Stimulated activated CD4-positive, alpha-beta T cell treated with anti-CD3 and anti-CD28 coated beads, Interleukin-4, amount 100 ng/mL, for 1 hour (primary cell): ENCODE data around the gene APOC3.

Experiments used
- DNase-seq: peaks from one replicate; pipeline ENCODE4 v3.0.0-alpha.2; 2020

APOC3 gene

DNA sequence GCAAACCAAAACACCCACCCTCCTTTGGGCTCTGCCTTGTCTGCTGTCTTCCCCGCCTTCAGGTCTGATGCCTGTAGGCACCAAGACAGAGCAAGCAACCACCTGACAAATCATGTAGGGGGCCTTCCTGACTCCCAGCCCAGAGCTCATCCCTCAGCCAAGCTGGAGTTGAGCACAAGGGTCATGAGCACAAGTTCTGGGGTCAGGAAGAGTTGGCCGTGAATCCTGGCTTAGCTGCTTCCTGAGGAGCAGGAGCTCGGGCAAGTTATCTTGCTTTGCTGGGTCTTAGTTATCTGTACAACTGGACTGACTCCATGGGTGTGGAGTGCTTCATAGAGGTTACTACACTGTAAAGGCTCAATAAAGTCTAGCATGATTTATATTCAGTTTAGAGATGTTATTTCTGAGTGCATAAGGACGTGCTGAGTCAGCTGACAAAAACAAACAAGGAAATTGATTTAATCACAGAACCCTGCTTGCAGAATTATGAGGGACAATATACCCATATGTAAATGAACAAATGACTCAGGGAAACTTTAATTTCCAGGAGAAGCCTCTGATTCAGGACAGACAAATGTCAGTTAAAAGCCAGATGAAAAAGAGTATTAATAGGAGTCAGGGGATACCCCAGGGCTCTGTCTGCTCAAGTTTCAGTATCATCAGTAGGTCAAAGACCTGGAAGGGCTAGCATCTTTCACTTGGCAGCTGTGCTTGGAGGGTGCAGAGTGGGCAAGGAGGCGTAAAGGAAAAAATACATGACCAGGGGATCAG lies 22.7 kb downstream of the APOC3 start:
- no peak for DNase-seq

GRCh38 chr11:116853461-116854073 lies 23.9 kb downstream of the APOC3 start:
- peak; percentile 34 for DNase-seq

GRCh38 chr11:116855413-116855812 lies 25.7 kb downstream of the APOC3 start:
- no peak for DNase-seq

DNA sequence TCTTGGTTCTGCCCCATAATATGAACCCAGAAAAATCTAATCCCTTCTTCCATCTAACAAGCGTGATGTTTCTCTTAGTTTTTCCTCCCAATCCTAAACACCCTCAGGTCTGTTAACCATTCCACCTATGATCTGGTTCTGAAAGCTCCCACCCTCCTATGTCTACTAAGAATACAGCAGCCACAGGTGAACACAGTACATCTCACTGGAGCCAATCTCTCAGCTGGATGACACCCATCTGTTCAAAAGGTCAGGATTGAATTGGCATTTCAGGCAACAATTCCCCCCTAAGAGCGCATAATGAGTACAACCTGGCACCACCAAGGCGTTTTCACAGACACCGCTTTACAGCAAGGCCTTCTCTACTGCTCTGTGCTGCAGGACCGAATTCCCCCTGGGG lies 26.7 kb downstream of the APOC3 start:
- DNase-seq: no peak

DNA sequence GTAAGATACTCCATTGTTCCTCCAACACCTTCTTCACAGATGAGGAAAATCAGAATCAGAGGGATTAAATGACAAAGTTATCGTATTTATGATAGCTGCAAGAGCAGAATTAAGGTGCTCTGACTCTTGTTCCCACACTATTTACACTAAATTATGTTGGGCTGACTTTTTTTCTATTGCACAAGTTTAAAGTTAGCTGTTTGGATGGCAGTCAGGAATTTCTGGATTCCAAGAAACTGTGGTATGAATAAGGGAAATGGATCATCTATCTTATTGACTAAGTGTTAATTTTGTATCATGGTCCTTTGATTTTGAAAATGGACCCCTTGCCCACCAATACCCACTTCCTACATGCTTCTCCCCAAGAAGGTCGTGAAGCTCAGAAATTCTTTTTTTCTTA lies 27.6 kb downstream of the APOC3 start:
- no peak for DNase-seq

DNA sequence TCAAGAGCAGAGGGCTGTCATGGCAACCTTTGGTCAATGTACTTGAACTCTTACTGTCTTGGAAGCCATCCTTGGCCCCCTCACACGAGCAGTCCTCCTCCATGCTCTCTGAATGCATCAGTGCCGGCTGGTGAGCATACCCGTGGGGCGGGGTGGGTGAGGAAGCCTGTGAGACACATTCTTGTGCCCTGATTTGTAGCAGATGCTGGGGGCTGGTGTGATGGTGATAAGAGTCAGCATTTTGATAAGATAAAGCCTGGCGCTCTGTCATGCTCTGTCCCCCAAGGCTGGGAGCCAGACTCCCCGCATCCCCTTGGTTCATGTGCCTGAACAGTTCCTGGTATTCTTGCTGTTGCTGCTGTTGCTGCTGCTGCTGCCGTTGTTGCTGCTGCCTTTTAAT lies 28.2 kb downstream of the APOC3 start:
- DNase-seq: no peak

GRCh38 chr11:116859175-116859574 lies 29.5 kb downstream of the APOC3 start:
- no peak for DNase-seq

- DNase-seq: no peak
These were observed 30.6 kb downstream of the APOC3 start for GRCh38 chr11:116860303-116860702.

GRCh38 chr11:116861539-116861938 lies 31.8 kb downstream of the APOC3 start:
- no peak for DNase-seq

- no peak for DNase-seq
These were observed 32.5 kb downstream of the APOC3 start for GRCh38 chr11:116862185-116862584.

DNA sequence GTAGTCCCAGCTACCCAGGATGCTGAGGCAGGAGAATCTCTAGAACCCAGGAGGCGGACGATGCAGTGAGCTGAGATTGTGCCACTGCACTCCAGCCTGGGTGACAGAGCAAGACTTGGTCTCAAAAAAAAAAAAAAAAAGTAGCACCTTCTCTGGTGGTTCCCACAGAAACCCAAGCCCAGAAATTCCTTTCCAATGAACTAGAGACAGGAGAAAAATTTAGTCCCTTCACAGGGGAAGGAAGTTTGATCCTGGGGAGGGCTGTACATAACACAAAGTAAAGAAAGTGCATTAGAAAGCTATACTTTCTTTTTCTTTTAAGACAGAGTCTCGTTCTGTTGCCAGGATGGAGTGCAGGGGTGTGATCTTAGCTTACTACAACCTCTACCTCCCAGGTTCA lies 33.2 kb downstream of the APOC3 start:
- DNase-seq: no peak

DNA sequence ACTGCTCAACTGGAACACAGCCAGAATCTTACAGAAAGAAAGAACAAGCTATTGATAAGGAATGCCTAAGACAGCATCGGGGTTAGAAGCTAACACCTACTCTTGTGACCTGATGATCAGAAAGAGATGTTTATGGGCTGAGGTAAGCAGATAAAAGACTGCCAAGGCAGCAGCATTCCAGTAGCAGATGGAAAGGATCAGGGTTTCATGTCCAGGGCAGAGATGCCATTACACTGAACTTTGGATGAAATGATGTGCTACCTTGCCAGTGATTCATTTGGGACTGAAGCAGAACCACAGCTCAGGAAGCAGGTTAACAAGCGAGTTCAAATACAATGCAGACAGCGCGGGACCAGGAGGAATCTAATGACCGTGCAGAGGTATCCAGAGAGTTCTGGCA lies 34.8 kb downstream of the APOC3 start:
- no peak for DNase-seq

DNA sequence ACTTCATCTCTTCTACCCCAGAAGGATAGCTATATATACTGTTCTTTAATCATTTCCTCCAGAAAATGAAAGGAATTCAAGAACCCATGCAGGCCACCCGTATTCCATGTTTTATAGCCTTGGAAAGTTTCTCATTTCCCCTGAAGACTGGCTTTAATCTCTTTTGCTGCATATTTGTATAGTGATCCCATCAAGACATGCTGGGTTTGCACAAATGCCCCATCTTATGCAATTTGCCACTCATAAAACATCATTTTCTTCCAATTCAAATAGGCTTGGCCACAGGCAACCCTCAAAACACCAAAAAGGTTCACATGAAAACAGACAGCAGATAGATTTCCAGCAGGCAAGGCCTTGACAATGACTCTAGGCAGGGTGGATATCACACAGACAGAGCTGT lies 36.0 kb downstream of the APOC3 start:
- no peak for DNase-seq

DNA sequence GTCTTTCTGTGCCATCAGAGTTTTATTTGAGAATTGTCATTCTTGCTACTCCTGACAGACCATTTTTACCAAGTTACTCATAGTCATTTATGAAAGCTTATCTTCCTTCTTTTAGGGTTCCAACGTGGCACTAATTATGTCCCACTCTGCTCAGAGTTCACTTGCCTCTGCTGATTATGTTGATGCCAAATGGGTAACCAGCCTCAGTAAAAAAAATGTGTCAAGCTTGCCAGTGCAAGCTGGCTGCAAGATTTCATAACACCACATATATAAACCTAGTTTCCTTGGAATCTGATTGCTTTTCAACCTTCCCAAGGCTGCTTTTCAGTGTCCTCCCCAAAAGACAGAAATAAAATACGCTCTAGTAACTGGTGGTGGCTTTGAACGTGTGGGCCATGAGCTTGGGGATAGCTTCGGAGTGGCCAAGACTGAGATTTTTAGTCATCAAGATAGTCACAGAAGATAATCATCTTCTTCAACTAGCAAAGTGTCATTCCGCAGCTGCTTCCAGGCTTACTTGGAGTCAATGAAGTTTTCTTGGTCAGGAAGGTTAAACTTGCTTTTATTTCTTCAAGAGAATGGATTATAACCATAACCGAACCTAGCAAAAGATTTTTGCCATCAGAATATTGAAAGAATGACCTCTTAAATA lies 37.2 kb downstream of the APOC3 start:
- DNase-seq: no peak

DNA sequence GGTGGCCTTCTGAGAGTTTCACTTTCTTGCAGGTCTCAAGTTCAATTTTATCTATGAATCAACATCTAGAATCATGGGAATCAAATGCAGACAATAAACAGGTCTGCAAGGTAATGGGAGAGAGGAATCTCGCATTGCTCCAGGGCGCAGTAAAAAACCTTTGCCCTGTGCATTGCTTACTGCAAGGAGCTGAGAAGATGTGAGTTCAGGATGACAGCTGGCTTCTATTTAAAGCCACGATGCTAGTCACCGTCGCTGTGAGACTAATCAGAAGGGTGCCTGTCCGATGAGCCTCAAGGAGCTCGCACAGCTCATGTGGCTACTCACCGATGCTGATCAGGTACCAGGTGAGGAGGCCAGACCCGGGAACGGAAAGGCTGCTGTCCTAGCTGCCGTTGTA lies 37.9 kb downstream of the APOC3 start:
- DNase-seq: no peak

- no peak for DNase-seq
These were observed 38.4 kb downstream of the APOC3 start for GRCh38 chr11:116868066-116868465.

- no peak for DNase-seq
These were observed 39.9 kb downstream of the APOC3 start for GRCh38 chr11:116869610-116870009.

GRCh38 chr11:116870054-116870453 lies 40.3 kb downstream of the APOC3 start:
- no peak for DNase-seq

- no peak for DNase-seq
These were observed 41.5 kb downstream of the APOC3 start for GRCh38 chr11:116871248-116871647.

DNA sequence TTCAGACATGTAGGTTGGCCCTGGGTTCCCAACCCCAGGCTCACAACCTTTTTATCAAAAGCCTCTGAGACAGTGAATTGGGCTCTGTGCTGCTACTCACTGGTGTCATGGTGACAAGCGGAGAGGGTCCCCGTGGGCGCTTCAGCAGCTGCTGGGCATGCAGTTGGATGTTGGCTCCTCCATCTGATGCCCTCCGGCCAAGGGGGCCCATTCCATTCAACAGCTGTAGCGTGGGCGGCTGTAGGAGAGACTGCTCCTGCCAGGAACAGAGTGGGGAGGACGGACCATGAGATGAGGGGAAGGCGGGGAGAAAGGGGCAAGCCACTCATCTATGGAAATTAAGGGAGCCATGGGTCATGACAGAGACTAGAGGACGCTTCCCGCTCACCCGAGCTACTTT lies 43.7 kb downstream of the APOC3 start:
- DNase-seq: no peak

DNA sequence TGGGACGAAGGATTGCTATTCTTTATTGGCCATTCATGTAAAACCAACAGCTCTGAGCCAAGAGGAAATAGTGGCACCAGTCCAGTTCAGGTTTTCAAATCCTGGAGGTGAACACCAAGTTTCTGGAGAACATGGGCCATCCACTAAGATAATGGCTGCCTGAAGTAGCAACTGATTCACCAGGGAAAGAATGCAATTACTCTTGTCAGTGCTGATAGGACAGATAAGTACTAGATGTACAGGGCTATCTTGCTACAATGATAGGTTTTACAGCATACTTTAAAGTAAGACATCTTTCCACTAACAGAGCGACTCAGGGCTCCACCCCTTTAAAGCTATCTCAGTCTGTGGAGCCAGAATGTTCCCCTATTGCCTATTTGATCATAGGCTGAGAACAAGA lies 44.5 kb downstream of the APOC3 start:
- no peak for DNase-seq

DNA sequence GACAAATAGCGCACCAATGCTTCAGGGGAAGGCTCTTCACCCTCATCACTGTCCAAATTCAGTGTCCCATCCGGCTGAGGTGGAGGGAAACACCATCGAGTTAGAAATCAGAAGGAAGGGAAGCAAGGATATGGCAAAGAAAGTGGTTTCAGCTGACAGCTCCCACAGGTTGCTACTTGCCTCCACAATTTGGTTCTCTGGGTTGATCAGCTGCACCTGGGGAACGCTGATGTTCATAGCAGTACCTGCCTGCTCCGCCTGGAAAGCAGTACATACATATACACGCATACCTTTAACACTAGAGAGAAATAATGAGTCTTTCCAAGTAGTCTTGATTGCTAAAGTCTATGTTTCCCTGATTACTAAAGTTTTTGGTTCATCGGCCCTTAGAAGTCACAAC lies 45.5 kb downstream of the APOC3 start:
- no peak for DNase-seq

- no peak for DNase-seq
These were observed 46.9 kb downstream of the APOC3 start for GRCh38 chr11:116876656-116877055.
